Adrenal gland (tissue), 19 donors: ENCODE measurements around the gene HOXC13. TPM values are rescaled to one million over a fixed set of nuclear protein-coding genes. Genes with fewer than 3 reads are reported as not detected.
A peak's percentile ranks its signal among the peaks of the same experiment; 100 is the strongest.

Experiments
- DNase-seq, 7 donors: peaks; one replicate each; pipeline ENCODE4 v3.0.0-alpha.2; 2019 to 2020
- H3K27ac ChIP-seq, 5 donors: fragments of 200-600 bp; sonication (generic) in 4 of 5; 1 replicate in 3 of 5; 2 replicates in 2 of 5; pipeline versions ENCODE4 v1.5.1 to v1.8.0; 2016 to 2020; ENCODE audit warnings: mild to moderate bottlenecking in 1 of 5
- H3K27me3 ChIP-seq: fragments of 200-600 bp; 2 replicates; pipeline ENCODE4 v1.8.0; 2021
- H3K36me3 ChIP-seq, 2 donors: fragments of 200-600 bp; replicated peaks in 1 of 2; 1 replicate in 1 of 2; 2 replicates in 1 of 2; pipeline versions ENCODE4 v1.5.1 to v1.8.0; 2018 to 2022
- H3K4me1 ChIP-seq, 2 donors: fragments of 200-600 bp; replicated peaks in 1 of 2; 1 replicate in 1 of 2; 2 replicates in 1 of 2; pipeline versions ENCODE4 v1.5.1 to v1.8.0; 2018 to 2021
- H3K4me3 ChIP-seq, 4 donors: fragments of 200-600 bp; sonication (generic) in 3 of 4; one replicate each; pipeline ENCODE4 v1.5.1; 2016 to 2018
- H3K9me3 ChIP-seq, 3 donors: fragments of 200-600 bp; sonication (generic) in 1 of 3; replicated peaks in 1 of 3; 1 replicate in 2 of 3; 2 replicates in 1 of 3; pipeline versions ENCODE4 v1.5.1 to v1.8.0; 2016 to 2021
- CTCF ChIP-seq, 6 experiments: fragments of 450-650 bp in 4 of 6; fragments of 200-600 bp in 2 of 6; sonication (generic) in 1 of 6; IDR thresholded peaks; 1 replicate in 5 of 6; 2 replicates in 1 of 6; pipeline versions ENCODE4 v1.5.1 to v1.8.0; 2016 to 2021; ENCODE audit warnings: antibody characterized with exemption in 6 of 6, mild to moderate bottlenecking in 2 of 6, moderate library complexity in 1 of 6
- POLR2A ChIP-seq, 2 donors: fragments of 450-650 bp; IDR thresholded peaks; one replicate each; pipeline ENCODE4 v1.6.1; 2017; ENCODE audit warnings: antibody characterized with exemption in 2 of 2, mild to moderate bottlenecking in 2 of 2, moderate library complexity in 1 of 2
- WGBS, 4 donors: extraction: QIAGEN DNeasy Blood & Tissue Kit in 2 of 4; methylation state at CpG; one replicate each; pipeline versions ENCODE4 v1.1.5 to v1.1.7; 2013 to 2017; 5-methylcytosine and 5-hydroxymethylcytosine counted together
- intact Hi-C, 2 donors: fragments of 100-400 bp; cut with DNase I; formaldehyde crosslinking; loops; one replicate each; pipeline versions ENCODE4 v1.14.1 to v1.15.0; 2022 to 2023
- long read RNA-seq, 10 donors: library from polyadenylated mRNA in 3 of 10; unstranded in 2 of 10; stranded (forward) in 1 of 10; transcript quantifications; one replicate each; pipeline ENCODE4 v2.0.0 and lab custom pipeline, GENCODE V29; 2021 to 2026
- polyA plus RNA-seq, 3 donors: library from polyadenylated mRNA; stranded (reverse); fragments of 200-250 nt in 2 of 3; fragments of 350-450 nt in 1 of 3; fragmentation: Illumina TruSeq in 1 of 3; extraction: RNeasy Lipid Tissue Mini Kit (QIAGEN cat#74804) in 1 of 3; gene quantifications; one replicate each; pipeline ENCODE4 v1.2.3, GENCODE V29; 2013 to 2014
- total RNA-seq, 9 donors: library from RNA; depleted of rRNA in 4 of 9; stranded (reverse); fragments of >200 nt in 4 of 9; fragments of 120-200 nt in 1 of 9; fragmentation: NEBNext Ultra II Directional in 1 of 9; extraction: Animal tissue kit (Norgen Biotek cat#: 25700) in 1 of 9; gene quantifications; one replicate each; pipeline versions ENCODE4 v1.1.0 to v1.2.4, GENCODE V29; 2013 to 2023
- donor health status: healthy with polysubstance abuse.
- donor health status: Bipolar disorder and iron deficiency.
- donor health status: DM: yes; HTN: yes; CAD: no.
- donor health status: DM: no; HTN: no; CAD: no.
- donor health status: DM: no; HTN: no; CAD: no.
- donor health status: DM: yes; HTN: yes; CAD: no.

The HOXC13 gene
- total RNA-seq (under 1 TPM in 1 of 9 donors, not detected in 8; 0.11 TPM), polyA plus RNA-seq (not detected)
- long read RNA-seq, donor 1 = 0 reads
- long read RNA-seq, donor 2 = 0 reads
- long read RNA-seq, donor 3 = 0 reads
- long read RNA-seq, donor 4 = 0 reads
- long read RNA-seq, donor 5 = 0 reads
- long read RNA-seq, donor 6 = 0 reads
- long read RNA-seq, donor 7 = 0 reads
- long read RNA-seq, donor 8 = 0 reads
- long read RNA-seq, donor 9 = 0 reads
- long read RNA-seq, donor 10 = 0 reads

- Histone ChIP-seq H3K4me1 (no peaks in the 10 kb centered on the region), H3K27ac (no peak within 1 kb of the TSS), H3K36me3 (no peaks in the 10 kb centered on the region), H3K27me3 (peaks cover 100% of the 10 kb centered on the region), H3K9me3 (no peaks in the 10 kb centered on the region), H3K4me3 (no peak within 1 kb of the TSS)
- peak; percentile 23 to 68 (median 39) for DNase-seq
- no peak for TF ChIP-seq POLR2A (IDR thresholded peaks at IDR 0.05)
- no peak for TF ChIP-seq CTCF (IDR thresholded peaks at IDR 0.05)
- intact Hi-C loops = no loop called here
- WGBS, 4 donors = 3 to 7% (median 4%) methylated on average over 29 to 56 of the region's 56 CpGs
These were observed at the start of gene HOXC13 for GRCh38 chr12:53938326-53939140. Gene HOXC13, plus strand, starts transcription at chr12:53938831. Its CDS starts 76 bp downstream, at chr12:53938907.

- Histone ChIP-seq H3K4me1 (no peaks in the 10 kb centered on the region), H3K27me3 (peaks cover 25% of the 10 kb centered on the region), H3K36me3 (no peaks in the 10 kb centered on the region), H3K9me3 (no peaks in the 10 kb centered on the region), H3K4me3 (no peak overlapping the region), H3K27ac (no peak overlapping the region)
- no peak for TF ChIP-seq CTCF (IDR thresholded peaks at IDR 0.05)
- no peak for TF ChIP-seq POLR2A (IDR thresholded peaks at IDR 0.05)
- intact Hi-C loops = no loop called here
- 79 to 90% (median 84%) methylated on average over 3 of the region's 3 CpGs for WGBS, 4 donors
- no peak for DNase-seq
These were observed 48.5 kb upstream of the HOXC13 start for GRCh38 chr12:53890081-53890480.

GRCh38 chr12:53892762-53893395 lies 45.8 kb upstream of the HOXC13 start:
- no peaks in the 10 kb centered on the region for H3K9me3 ChIP-seq
- H3K27me3 ChIP-seq = peaks cover 38% of the 10 kb centered on the region
- intact Hi-C loops = no loop called here
- no peak overlapping the region for H3K4me3 ChIP-seq
- 50 to 72% (median 55%) methylated on average over 3 of the region's 3 CpGs for WGBS, 4 donors
- H3K4me1 ChIP-seq = no peaks in the 10 kb centered on the region
- H3K27ac ChIP-seq = no peak overlapping the region
- no peak for TF ChIP-seq CTCF (IDR thresholded peaks at IDR 0.05)
- no peak for TF ChIP-seq POLR2A (IDR thresholded peaks at IDR 0.05)
- no peak for DNase-seq
- H3K36me3 ChIP-seq = no peaks in the 10 kb centered on the region

- no peak overlapping the region for H3K4me3 ChIP-seq
- no peak for DNase-seq
- H3K27ac ChIP-seq = no peak overlapping the region
- H3K36me3 ChIP-seq = no peaks in the 10 kb centered on the region
- H3K27me3 ChIP-seq = peaks cover 52% of the 10 kb centered on the region
- WGBS, 4 donors = 53 to 67% (median 55%) methylated on average over 1 of the region's 1 CpG
- no peaks in the 10 kb centered on the region for H3K4me1 ChIP-seq
- TF ChIP-seq POLR2A (IDR thresholded peaks at IDR 0.05) (no peak), CTCF (IDR thresholded peaks at IDR 0.05) (no peak)
- no peaks in the 10 kb centered on the region for H3K9me3 ChIP-seq
- intact Hi-C loops = no loop called here
These were observed 39.4 kb upstream of the HOXC13 start for GRCh38 chr12:53899230-53899629.
